ENCODE measurements around the gene PHPT1. TPM values are rescaled to one million over a fixed set of nuclear protein-coding genes. Genes with fewer than 3 reads are reported as not detected.
"Not testable (repeated sequence)": the region's sequence is repeated elsewhere in the genome, so short reads cannot be mapped to it uniquely, and the experiment has no call there.

PHPT1 gene
- total RNA-seq, 2 experiments from 2014 or later: 13.6 to 17.8 TPM

GRCh38 chr9:136842380-136842948, 6.7 kb upstream of the PHPT1 start, which contains the start of gene AJM1:
TSS of gene AJM1 (plus strand) at chr9:136842478. CDS start at chr9:136844415, 1,937 bp downstream.
- Histone ChIP-seq H3K27me3 (ENCODE audit: control insufficient read depth in 1 of 2, insufficient read depth in 2 of 2, low read length in 2 of 2) (peaks cover 13 to 15% of the 10 kb centered on the region in 2 experiments), H3K4me1 (ENCODE audit: insufficient read depth, low read length) (peaks cover 47% of the 10 kb centered on the region), H3K4me3 (ENCODE audit: low read length) (peak within 1 kb of the TSS; percentile 77), H3K36me3 (ENCODE audit: insufficient read depth, low read length) (peaks cover 14% of the 10 kb centered on the region)
- ChIA-PET POLR2A (interaction anchor here (0.7 to 2.7 kb wide), 10 partner anchors 9 to 193 kb away, joined by 3 to 11 read pairs (median 4); partner anchors contain the start of genes FBXW5, MAMDC4, RABL6 and TMEM141), CTCF (interaction anchor here (0.5 to 3.2 kb wide), 31 partner anchors 18 to 245 kb away, joined by 3 to 20 read pairs (median 4); partner anchors contain the start of genes ABCA2, CLIC3, FBXW5 and FUT7)
- peaks cover 16% of the 10 kb centered on the region for H3K4me1 Mint-ChIP-seq (ENCODE audit: low read depth)
- DNase-seq (peak; percentile 63 to 90 (median 76)), ATAC-seq (ENCODE audit: poor library complexity) (peak; percentile 91)
- not testable (repeated sequence) for H3K9me3 ChIP-seq (ENCODE audit: control insufficient read depth in 1 of 2, insufficient read depth in 1 of 2, low read length in 2 of 2); H3K36me3 Mint-ChIP-seq (ENCODE audit: low read depth); H3K27ac ChIP-seq (ENCODE audit: low read depth in 1 of 2, low read length in 2 of 2); H3K9me3 Mint-ChIP-seq
- H3K4me3 Mint-ChIP-seq: peak within 1 kb of the TSS; percentile 89
- peak within 1 kb of the TSS; percentile 30 for H3K27ac Mint-ChIP-seq
- intact Hi-C loops (cut with DNase I, micrococcal nuclease): loop anchor here in 1 of 2 experiments (1.0 to 10.0 kb wide), 3 partner anchors 40 to 193 kb away; partner anchors contain the start of genes C8G and FBXW5
- peaks cover 22% of the 10 kb centered on the region for H3K27me3 Mint-ChIP-seq
- TF ChIP-seq, protein P1, sequence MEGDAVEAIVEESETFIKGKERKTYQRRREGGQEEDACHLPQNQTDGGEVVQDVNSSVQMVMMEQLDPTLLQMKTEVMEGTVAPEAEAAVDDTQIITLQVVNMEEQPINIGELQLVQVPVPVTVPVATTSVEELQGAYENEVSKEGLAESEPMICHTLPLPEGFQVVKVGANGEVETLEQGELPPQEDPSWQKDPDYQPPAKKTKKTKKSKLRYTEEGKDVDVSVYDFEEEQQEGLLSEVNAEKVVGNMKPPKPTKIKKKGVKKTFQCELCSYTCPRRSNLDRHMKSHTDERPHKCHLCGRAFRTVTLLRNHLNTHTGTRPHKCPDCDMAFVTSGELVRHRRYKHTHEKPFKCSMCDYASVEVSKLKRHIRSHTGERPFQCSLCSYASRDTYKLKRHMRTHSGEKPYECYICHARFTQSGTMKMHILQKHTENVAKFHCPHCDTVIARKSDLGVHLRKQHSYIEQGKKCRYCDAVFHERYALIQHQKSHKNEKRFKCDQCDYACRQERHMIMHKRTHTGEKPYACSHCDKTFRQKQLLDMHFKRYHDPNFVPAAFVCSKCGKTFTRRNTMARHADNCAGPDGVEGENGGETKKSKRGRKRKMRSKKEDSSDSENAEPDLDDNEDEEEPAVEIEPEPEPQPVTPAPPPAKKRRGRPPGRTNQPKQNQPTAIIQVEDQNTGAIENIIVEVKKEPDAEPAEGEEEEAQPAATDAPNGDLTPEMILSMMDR (IDR thresholded peaks at IDR 0.05): peak; percentile 82

DNA sequence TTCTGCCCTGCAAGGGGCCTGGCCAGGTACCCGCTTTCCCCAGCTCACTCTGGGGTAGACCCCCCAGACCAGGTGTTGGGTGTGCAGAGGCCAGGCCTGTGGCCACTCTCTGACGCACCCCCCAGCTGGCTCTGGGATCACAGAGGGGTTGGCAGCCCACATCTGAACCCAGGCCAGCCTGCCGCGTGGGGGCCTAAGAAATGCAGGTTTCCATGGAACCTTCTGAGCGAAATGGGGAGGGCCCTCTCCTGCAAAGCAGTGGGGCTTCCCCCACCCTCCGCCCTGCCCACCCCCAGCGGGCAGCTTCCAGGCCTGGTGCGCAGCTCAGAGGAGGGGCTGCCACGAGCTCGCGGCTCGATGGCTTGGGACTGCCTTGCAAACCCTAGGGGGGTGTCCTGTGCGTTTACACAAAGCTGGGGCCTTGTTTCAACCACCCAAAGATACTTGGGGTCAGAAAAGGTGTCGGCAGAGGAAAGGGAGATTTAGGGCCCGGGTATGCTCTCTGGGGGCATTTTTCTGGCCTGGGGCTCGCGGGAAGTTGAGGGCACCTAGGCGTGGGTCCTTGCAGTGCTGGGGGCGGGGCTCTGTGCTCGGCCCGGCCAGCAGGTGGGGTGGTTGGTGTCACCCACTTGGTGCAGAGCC, 5.9 kb upstream of the PHPT1 start:
- DNase-seq: not testable (repeated sequence)

DNA sequence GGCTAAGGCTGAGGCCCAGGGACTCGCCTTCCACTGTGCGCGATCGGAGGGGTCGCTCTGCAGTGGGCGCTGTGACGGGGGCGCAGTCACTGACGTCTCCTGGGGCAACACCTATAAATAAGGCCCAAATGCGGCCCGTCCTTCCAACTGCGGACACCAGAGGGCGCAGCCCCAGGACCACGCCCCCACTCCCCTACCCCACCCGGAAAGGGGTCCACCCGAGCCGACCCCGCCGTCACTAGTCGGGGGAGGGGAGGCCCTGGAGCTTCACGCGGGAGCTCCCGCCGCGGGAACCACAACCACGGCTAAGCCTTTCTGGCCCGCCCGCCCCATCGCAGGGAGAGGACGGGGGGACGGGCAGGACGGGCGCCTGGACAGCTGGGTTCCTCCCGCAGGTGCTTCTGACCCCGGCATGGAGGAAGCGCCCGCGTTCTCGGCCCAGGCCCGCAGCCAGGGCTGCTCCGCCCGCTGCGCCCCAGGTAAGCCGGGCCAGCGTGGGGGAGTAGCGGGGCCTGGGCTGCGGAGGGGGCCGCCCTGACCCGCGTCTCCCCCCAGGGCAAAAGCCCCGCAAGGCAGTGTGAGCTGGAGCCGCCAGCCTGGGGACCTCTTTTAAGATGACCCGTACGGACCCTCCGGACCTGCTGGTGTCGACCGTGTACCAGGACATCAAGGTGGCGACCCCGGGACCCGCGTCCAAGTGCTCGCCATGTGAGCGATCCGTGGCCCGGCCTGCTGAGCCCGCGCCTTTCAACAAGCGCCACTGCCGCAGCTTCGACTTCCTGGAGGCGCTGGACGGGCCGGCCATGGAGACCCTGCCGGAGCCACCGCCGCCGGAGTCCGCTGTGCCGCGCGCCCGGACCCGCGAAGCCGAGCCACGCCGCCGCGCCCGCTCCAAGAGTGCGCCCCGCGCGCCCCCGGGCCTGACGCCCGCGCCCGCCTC, 5.1 kb upstream of the PHPT1 start:
- not testable (repeated sequence) for H3K9me3 Mint-ChIP-seq; H3K36me3 ChIP-seq (ENCODE audit: insufficient read depth, low read length); H3K27ac ChIP-seq (ENCODE audit: low read depth in 1 of 2, low read length in 2 of 2); H3K36me3 Mint-ChIP-seq (ENCODE audit: low read depth); H3K27ac Mint-ChIP-seq
- H3K4me1 ChIP-seq (ENCODE audit: insufficient read depth, low read length): peaks cover 62% of the 10 kb centered on the region
- Mint-ChIP-seq H3K27me3 (peaks cover 30% of the 10 kb centered on the region), H3K4me3 (peak overlapping the region; percentile 75), H3K4me1 (ENCODE audit: low read depth) (peaks cover 23% of the 10 kb centered on the region)
- H3K27me3 ChIP-seq (ENCODE audit: control insufficient read depth in 1 of 2, insufficient read depth in 2 of 2, low read length in 2 of 2): peaks cover 15 to 24% of the 10 kb centered on the region in 2 experiments
- CTCF ChIA-PET: interaction anchor here (0.7 to 3.2 kb wide), 2 partner anchors 148 to 191 kb away, joined by 3 to 20 read pairs; partner anchors contain the start of gene PAXX
- H3K4me3 ChIP-seq (ENCODE audit: low read length): peak overlapping the region; percentile 24
- intact Hi-C loops (cut with DNase I, micrococcal nuclease): loop anchor here (2.0 to 10.0 kb wide), 3 partner anchors 39 to 191 kb away; partner anchors contain the start of genes C8G (in 1 of the 2) and FBXW5 (in 1 of the 2)
- ATAC-seq (ENCODE audit: poor library complexity) (peak; percentile 12), DNase-seq (peak; percentile 37 to 73 (median 54))
- TF ChIP-seq, protein P1 (IDR thresholded peaks at IDR 0.05): peak; percentile 65
- H3K9me3 ChIP-seq (ENCODE audit: control insufficient read depth in 1 of 2, insufficient read depth in 1 of 2, low read length in 2 of 2): peaks cover 0 to 15% of the 10 kb centered on the region in 2 experiments
- POLR2A ChIA-PET: interaction anchor here (1.6 to 2.7 kb wide), 2 partner anchors 36 to 38 kb away, joined by 4 to 11 read pairs; partner anchors contain the start of gene RABL6

More for the DNA sequence above, 5.9 kb upstream of the PHPT1 start:
- Mint-ChIP-seq H3K27me3 (peaks cover 27% of the 10 kb centered on the region), H3K4me3 (peak overlapping the region; percentile 75), H3K4me1 (ENCODE audit: low read depth) (peaks cover 21% of the 10 kb centered on the region)
- not testable (repeated sequence) for H3K27ac ChIP-seq (ENCODE audit: low read depth in 1 of 2, low read length in 2 of 2); H3K27ac Mint-ChIP-seq; H3K36me3 ChIP-seq (ENCODE audit: insufficient read depth, low read length); H3K9me3 Mint-ChIP-seq; H3K36me3 Mint-ChIP-seq (ENCODE audit: low read depth); ATAC-seq (ENCODE audit: poor library complexity)
- peaks cover 0 to 14% of the 10 kb centered on the region in 2 experiments for H3K9me3 ChIP-seq (ENCODE audit: control insufficient read depth in 1 of 2, insufficient read depth in 1 of 2, low read length in 2 of 2)
- H3K27me3 ChIP-seq (ENCODE audit: control insufficient read depth in 1 of 2, insufficient read depth in 2 of 2, low read length in 2 of 2): peaks cover 15 to 23% of the 10 kb centered on the region in 2 experiments
- intact Hi-C loops (cut with DNase I, micrococcal nuclease): loop anchor here in 1 of 2 experiments (2.0 to 10.0 kb wide), 2 partner anchors 40 to 102 kb away; partner anchors contain the start of genes C8G and FBXW5
- peak overlapping the region; percentile 24 for H3K4me3 ChIP-seq (ENCODE audit: low read length)
- peaks cover 56% of the 10 kb centered on the region for H3K4me1 ChIP-seq (ENCODE audit: insufficient read depth, low read length)
- ChIA-PET CTCF (interaction anchor here (0.9 to 3.2 kb wide), 10 partner anchors 18 to 191 kb away, joined by 3 to 20 read pairs (median 4); partner anchors contain the start of gene ABCA2), POLR2A (interaction anchor here (1.1 to 2.7 kb wide), 6 partner anchors 35 to 192 kb away, joined by 3 to 11 read pairs (median 5); partner anchors contain the start of genes FBXW5, RABL6 and TMEM141)

All from CD4-positive, alpha-beta T cell (primary cell).